ENCODE results near the gene DAPL1. TPM values are rescaled to one million over a fixed set of nuclear protein-coding genes. Genes with fewer than 3 reads are reported as not detected.

Gene DAPL1
- total RNA-seq, 2 donors from 2014 or later, result not detected

DNA sequence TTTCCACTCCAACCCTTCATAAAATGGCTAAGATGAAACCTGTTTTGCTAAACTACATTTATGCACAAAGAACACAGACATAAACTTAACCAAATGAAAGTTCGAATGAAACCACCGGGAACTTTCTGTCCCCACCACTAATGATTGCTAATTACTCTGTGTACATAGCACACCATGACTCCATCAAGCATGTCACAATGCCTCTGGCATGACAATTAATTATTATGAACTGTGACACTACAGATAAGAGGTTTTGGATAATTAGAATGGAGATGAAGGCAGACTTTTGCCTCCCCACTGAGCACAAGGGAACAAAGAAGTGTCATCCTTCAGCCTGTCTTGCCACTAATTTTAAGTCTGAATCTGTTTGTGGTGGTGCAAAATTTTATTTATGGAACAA lies 1.5 kb downstream of the DAPL1 start:
- no peaks in the 10 kb centered on the region for H3K27me3 ChIP-seq
- no peak for DNase-seq (ENCODE audit: low spot score)
- TF ChIP-seq, protein P1, sequence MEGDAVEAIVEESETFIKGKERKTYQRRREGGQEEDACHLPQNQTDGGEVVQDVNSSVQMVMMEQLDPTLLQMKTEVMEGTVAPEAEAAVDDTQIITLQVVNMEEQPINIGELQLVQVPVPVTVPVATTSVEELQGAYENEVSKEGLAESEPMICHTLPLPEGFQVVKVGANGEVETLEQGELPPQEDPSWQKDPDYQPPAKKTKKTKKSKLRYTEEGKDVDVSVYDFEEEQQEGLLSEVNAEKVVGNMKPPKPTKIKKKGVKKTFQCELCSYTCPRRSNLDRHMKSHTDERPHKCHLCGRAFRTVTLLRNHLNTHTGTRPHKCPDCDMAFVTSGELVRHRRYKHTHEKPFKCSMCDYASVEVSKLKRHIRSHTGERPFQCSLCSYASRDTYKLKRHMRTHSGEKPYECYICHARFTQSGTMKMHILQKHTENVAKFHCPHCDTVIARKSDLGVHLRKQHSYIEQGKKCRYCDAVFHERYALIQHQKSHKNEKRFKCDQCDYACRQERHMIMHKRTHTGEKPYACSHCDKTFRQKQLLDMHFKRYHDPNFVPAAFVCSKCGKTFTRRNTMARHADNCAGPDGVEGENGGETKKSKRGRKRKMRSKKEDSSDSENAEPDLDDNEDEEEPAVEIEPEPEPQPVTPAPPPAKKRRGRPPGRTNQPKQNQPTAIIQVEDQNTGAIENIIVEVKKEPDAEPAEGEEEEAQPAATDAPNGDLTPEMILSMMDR (IDR thresholded peaks at IDR 0.05), result no peak
- no peaks in the 10 kb centered on the region for H3K4me1 ChIP-seq
- no peaks in the 10 kb centered on the region for H3K9me3 ChIP-seq
- no peak overlapping the region for H3K27ac ChIP-seq
- no peaks in the 10 kb centered on the region for H3K36me3 ChIP-seq
- no peak overlapping the region for H3K4me3 ChIP-seq

DNA sequence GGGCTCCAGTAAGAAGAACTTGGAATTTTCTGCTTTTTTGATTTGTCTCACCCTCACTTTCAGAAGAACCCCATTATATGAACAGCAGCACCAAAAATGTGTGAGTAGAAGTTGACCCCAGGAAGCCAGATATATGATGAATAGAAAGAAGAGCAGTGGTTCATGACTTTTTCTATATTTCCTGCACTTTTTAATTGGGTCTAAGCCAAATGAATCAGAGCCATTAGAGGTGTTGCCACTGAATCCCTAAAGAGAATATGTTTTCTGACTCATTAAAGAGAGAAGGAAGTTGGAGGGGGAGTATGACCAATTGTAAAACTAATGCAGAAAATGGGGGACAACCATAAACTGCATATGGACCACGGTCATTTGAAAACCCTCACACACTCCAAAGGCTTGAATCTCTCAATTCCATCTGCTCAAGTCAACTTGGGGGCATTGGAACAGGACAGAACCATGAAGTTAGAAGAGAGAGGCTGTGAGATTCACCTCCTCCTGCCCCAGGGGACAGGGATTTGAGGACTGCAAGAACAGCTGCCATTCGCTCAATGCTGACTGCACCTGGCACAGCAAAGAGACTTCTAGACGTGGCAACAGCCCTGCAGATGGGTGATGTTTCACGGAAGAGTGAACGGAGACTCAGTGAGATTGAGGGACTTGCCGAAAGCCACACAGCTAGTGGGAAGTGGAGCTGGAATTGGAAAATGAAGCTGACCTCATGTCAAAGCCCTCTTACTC lies 3.0 kb downstream of the DAPL1 start:
- DNase-seq (ENCODE audit: low spot score), result no peak
- no peaks in the 10 kb centered on the region for H3K27me3 ChIP-seq
- no peaks in the 10 kb centered on the region for H3K9me3 ChIP-seq
- TF ChIP-seq, protein P1 (IDR thresholded peaks at IDR 0.05), result no peak
- H3K4me3 ChIP-seq, result no peak overlapping the region
- H3K4me1 ChIP-seq, result no peaks in the 10 kb centered on the region
- H3K36me3 ChIP-seq, result no peaks in the 10 kb centered on the region
- no peak overlapping the region for H3K27ac ChIP-seq

DNA sequence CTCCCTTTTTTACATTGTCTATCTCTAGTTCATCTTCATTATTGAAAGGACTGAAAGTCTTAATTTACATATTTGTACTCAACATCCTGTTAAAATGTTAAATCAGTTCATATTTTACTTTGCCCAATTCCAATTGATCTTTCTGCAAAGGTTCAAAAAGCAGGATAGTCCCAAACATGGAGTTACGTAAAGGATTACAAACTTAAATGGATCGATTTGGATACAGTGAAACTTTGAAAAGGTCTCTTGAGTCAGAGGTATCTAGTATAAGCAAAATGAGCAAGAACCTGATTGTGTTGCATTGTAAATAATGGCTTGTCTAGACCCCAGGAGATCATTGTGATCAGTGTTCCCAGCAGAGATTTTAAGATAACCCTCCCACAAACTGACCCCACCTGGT lies 4.1 kb downstream of the DAPL1 start:
- TF ChIP-seq, protein P1 (IDR thresholded peaks at IDR 0.05), result no peak
- H3K27me3 ChIP-seq, result no peaks in the 10 kb centered on the region
- H3K4me1 ChIP-seq, result no peaks in the 10 kb centered on the region
- no peak overlapping the region for H3K4me3 ChIP-seq
- no peak for DNase-seq (ENCODE audit: low spot score)
- H3K36me3 ChIP-seq, result no peaks in the 10 kb centered on the region
- no peak overlapping the region for H3K27ac ChIP-seq
- H3K9me3 ChIP-seq, result no peaks in the 10 kb centered on the region

DNA sequence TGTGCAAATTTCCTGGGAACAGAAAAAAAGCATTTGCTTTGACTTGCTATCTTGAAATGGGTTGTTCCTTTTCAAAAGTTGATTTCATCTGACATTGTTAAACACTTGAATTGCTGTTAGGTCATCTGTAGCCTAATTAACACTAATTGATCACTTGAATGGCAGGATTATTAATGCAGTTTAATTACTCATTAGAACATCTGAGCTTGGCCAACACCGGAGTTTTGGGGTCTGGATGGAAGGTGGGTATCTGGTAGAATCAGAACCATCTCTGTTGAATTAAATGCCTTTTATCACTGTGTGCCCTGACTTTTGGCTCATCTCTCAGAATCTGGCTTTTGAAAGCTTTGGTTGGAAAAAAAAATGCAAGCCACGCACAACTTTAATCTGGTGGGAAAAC lies 8.4 kb downstream of the DAPL1 start:
- Histone ChIP-seq H3K4me3 (no peak overlapping the region), H3K27ac (no peak overlapping the region), H3K36me3 (no peaks in the 10 kb centered on the region), H3K9me3 (no peaks in the 10 kb centered on the region), H3K27me3 (no peaks in the 10 kb centered on the region), H3K4me1 (no peaks in the 10 kb centered on the region)
- DNase-seq (ENCODE audit: low spot score), result no peak
- TF ChIP-seq, protein P1 (IDR thresholded peaks at IDR 0.05), result no peak

DNA sequence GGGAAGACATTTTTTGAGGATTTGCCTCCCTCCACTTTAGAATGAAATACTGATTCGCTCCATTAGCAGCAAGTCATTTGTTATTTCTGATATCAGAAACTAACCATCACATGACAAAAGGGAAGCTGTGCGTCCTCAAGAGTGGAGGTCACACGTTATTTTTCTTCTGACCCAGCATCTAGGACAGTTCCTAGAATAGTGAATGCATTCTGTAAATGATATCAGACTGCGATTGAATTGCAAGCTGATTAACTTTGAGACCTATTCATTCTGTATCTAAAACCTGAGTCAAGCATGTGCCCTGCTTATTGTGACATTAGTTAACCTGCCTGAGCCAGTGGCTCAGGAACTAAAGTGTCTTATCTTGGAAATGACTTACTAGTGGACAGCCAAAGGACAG lies 10.1 kb downstream of the DAPL1 start:
- Histone ChIP-seq H3K4me1 (no peaks in the 10 kb centered on the region), H3K9me3 (no peaks in the 10 kb centered on the region), H3K27ac (no peak overlapping the region), H3K4me3 (no peak overlapping the region), H3K27me3 (no peaks in the 10 kb centered on the region), H3K36me3 (no peaks in the 10 kb centered on the region)
- DNase-seq (ENCODE audit: low spot score), result no peak
- TF ChIP-seq, protein P1 (IDR thresholded peaks at IDR 0.05), result no peak

DNA sequence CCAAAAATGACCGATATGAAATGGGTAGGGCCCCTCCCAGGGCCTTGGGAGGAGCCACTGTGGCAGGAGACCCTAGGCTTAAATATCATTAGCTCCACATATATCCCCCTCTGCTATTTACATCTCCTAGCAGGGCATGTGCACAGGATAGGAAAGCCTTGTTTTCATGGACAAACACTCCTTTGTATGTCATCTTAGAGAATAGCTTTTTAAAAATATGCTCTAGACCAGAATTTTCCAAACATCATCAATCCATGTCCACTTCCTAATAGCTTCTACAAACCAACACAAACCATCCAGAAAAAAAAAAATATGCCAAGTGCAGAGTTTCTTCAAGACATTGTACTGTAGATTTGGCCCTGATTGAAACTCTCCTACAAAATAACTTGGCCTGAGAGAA lies 10.8 kb downstream of the DAPL1 start:
- no peak overlapping the region for H3K27ac ChIP-seq
- H3K9me3 ChIP-seq, result no peaks in the 10 kb centered on the region
- TF ChIP-seq, protein P1 (IDR thresholded peaks at IDR 0.05), result no peak
- H3K36me3 ChIP-seq, result no peaks in the 10 kb centered on the region
- no peak for DNase-seq (ENCODE audit: low spot score)
- H3K4me3 ChIP-seq, result no peak overlapping the region
- H3K4me1 ChIP-seq, result no peaks in the 10 kb centered on the region
- H3K27me3 ChIP-seq, result no peaks in the 10 kb centered on the region
